SK-N-SH (cell line): ENCODE measurements around the gene RNASEH1.

ENCODE experiments used
- CTCF ChIP-seq: fragments of 200-600 bp; sonication (generic); IDR thresholded peaks from 2 replicates; pipeline ENCODE4 v1.6.1; 2017; ENCODE audit warnings: antibody characterized with exemption, mild to moderate bottlenecking, moderate library complexity
- MAX ChIP-seq: IDR thresholded peaks from 2 replicates; pipeline ENCODE4 v1.4.0; 2012; ENCODE audit warnings: low read depth
- POLR2AphosphoS5 ChIP-seq: IDR thresholded peaks from 2 replicates; pipeline ENCODE4 v1.6.1; 2012; ENCODE audit warnings: low read depth, low read length
- SMC3 ChIP-seq: IDR thresholded peaks from 2 replicates; pipeline ENCODE4 v1.6.1; 2012; ENCODE audit warnings: low read depth, low read length, improper control_type of control experiment
- USF1 ChIP-seq: IDR thresholded peaks from 2 replicates; pipeline ENCODE4 v1.4.0; 2012; ENCODE audit warnings: low read depth, borderline replicate concordance

DNA sequence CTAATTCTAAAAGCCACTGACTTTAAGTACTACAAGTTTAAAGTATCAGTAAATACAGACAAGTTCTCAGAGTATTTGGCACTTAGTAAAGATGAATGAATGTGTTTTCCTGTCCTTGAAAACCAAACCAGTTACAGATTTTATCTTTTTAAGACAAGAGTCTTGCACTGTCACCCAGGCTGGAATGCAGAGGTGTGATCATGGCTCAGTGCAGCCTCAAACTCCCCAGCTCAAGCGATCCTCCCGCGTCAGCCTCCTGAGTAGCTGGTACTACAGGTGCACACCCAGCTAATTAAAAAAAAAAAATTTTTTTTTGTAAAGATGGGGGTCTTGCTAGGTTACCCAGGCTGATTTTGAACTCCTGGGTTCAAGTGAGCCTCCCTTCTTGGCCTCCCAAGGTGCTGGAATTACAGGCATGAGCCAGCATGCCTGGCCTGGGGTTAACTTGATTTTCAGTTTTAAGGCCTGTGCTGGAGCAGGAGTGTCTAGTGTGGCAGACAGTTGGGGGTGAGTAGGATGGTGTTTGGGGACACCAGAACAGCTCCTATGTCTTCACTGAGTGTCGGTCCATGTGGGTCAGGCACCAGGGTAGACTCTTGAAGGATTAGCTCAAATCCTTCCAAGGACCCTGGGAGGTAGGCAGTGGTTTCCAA lies 26.6 kb upstream of the RNASEH1 start:
- TF ChIP-seq SMC3 (no peak), USF1 (no peak), CTCF (no peak), MAX (no peak), POLR2AphosphoS5 (no peak)
